ENCODE measurements around the gene GRXCR2.

GRCh38 chr5:145904743-145905142 lies 31.9 kb upstream of the GRXCR2 start:
- no peak for TF ChIP-seq GATA2 (IDR thresholded peaks at IDR 0.05; ENCODE audit: low read depth, low read length)
- TF ChIP-seq GATA3 (IDR thresholded peaks at IDR 0.05; ENCODE audit: low read depth, low read length), result no peak
